Duodenal mucosa (tissue), 2 donors: ENCODE data around the gene DUSP11.
A peak's percentile ranks its signal among the peaks of the same experiment; 100 is the strongest.
"Not testable (repeated sequence)": the region's sequence is repeated elsewhere in the genome, so short reads cannot be mapped to it uniquely, and the experiment has no call there.

Experiments
- H3K27ac ChIP-seq: one replicate; pipeline ENCODE4 v1.7.0; 2013; ENCODE audit warnings: low read depth, low read length
- H3K27me3 ChIP-seq, 2 donors: one replicate each; pipeline ENCODE4 v1.7.0; 2013; ENCODE audit warnings: low read length in 2 of 2, control low read depth in 1 of 2; ENCODE audit not compliant: insufficient read depth in 2 of 2, control insufficient read depth in 1 of 2
- H3K36me3 ChIP-seq, 2 donors: one replicate each; pipeline ENCODE4 v1.7.0; 2013; ENCODE audit warnings: low read length in 2 of 2, control low read depth in 1 of 2; ENCODE audit not compliant: insufficient read depth in 2 of 2, control insufficient read depth in 1 of 2
- H3K4me1 ChIP-seq, 2 donors: one replicate each; pipeline ENCODE4 v1.7.0; 2013; ENCODE audit warnings: low read length in 2 of 2, control low read depth in 1 of 2; ENCODE audit not compliant: insufficient read depth in 2 of 2, control insufficient read depth in 1 of 2
- H3K4me3 ChIP-seq, 2 donors: one replicate each; pipeline ENCODE4 v1.7.0; 2013; ENCODE audit warnings: low read length in 2 of 2, low read depth in 1 of 2
- H3K9ac ChIP-seq, 2 donors: one replicate each; pipeline ENCODE4 v1.7.0; 2013; ENCODE audit warnings: low read length in 2 of 2, low read depth in 1 of 2
- H3K9me3 ChIP-seq, 2 donors: one replicate each; pipeline ENCODE4 v1.7.0; 2013; ENCODE audit warnings: low read length in 2 of 2, control low read depth in 1 of 2; ENCODE audit not compliant: control insufficient read depth in 1 of 2

DUSP11 gene

GRCh38 chr2:73728043-73728442 lies 51.9 kb downstream of the DUSP11 start:
- H3K4me3 ChIP-seq: no peak overlapping the region
- H3K27ac ChIP-seq: no peak overlapping the region
- H3K4me1 ChIP-seq: no peaks in the 10 kb centered on the region
- no peak overlapping the region for H3K9ac ChIP-seq
- H3K9me3 ChIP-seq: no peaks in the 10 kb centered on the region
- H3K36me3 ChIP-seq: peaks cover 17 to 37% of the 10 kb centered on the region in 2 donors
- no peaks in the 10 kb centered on the region for H3K27me3 ChIP-seq

GRCh38 chr2:73726657-73727056 lies 53.2 kb downstream of the DUSP11 start:
- not testable (repeated sequence) for H3K4me3 ChIP-seq, H3K27ac ChIP-seq, H3K9ac ChIP-seq, H3K4me1 ChIP-seq, H3K9me3 ChIP-seq, H3K27me3 ChIP-seq
- H3K36me3 ChIP-seq: peaks cover 12 to 27% of the 10 kb centered on the region in 2 donors

- peaks cover 5 to 14% of the 10 kb centered on the region in 2 donors for H3K4me1 ChIP-seq
- H3K27ac ChIP-seq: no peak overlapping the region
- H3K4me3 ChIP-seq: no peak overlapping the region
- no peaks in the 10 kb centered on the region for H3K27me3 ChIP-seq
- no peaks in the 10 kb centered on the region for H3K9me3 ChIP-seq
- H3K9ac ChIP-seq: no peak overlapping the region
- H3K36me3 ChIP-seq: no peaks in the 10 kb centered on the region
Measured at GRCh38 chr2:73718851-73719621, 60.9 kb downstream of the DUSP11 start.

GRCh38 chr2:73718421-73718820 lies 61.5 kb downstream of the DUSP11 start:
- Histone ChIP-seq H3K4me3 (no peak overlapping the region), H3K9me3 (peaks cover 0 to 4% of the 10 kb centered on the region in 2 donors), H3K27me3 (no peaks in the 10 kb centered on the region), H3K36me3 (no peaks in the 10 kb centered on the region), H3K4me1 (peaks cover 5 to 14% of the 10 kb centered on the region in 2 donors), H3K27ac (no peak overlapping the region), H3K9ac (no peak overlapping the region)

- not testable (repeated sequence) for H3K9me3 ChIP-seq, H3K4me3 ChIP-seq, H3K9ac ChIP-seq, H3K27me3 ChIP-seq, H3K36me3 ChIP-seq, H3K27ac ChIP-seq
- H3K4me1 ChIP-seq: peaks cover 5 to 14% of the 10 kb centered on the region in 2 donors
Measured at GRCh38 chr2:73717695-73718094, 62.2 kb downstream of the DUSP11 start.

- no peaks in the 10 kb centered on the region for H3K36me3 ChIP-seq
- H3K9ac ChIP-seq: no peak overlapping the region
- no peak overlapping the region for H3K4me3 ChIP-seq
- H3K9me3 ChIP-seq: peaks cover 0 to 4% of the 10 kb centered on the region in 2 donors
- H3K4me1 ChIP-seq: peaks cover 5 to 14% of the 10 kb centered on the region in 2 donors
- H3K27ac ChIP-seq: no peak overlapping the region
- H3K27me3 ChIP-seq: no peaks in the 10 kb centered on the region
Measured at GRCh38 chr2:73717251-73717606, 62.7 kb downstream of the DUSP11 start.

GRCh38 chr2:73716543-73717250 lies 63.2 kb downstream of the DUSP11 start:
- peak overlapping the region in 1 of 2 donors; percentile 7 for H3K4me3 ChIP-seq
- no peaks in the 10 kb centered on the region for H3K27me3 ChIP-seq
- no peaks in the 10 kb centered on the region for H3K36me3 ChIP-seq
- peak overlapping the region; percentile 32 for H3K27ac ChIP-seq
- peaks cover 5 to 14% of the 10 kb centered on the region in 2 donors for H3K4me1 ChIP-seq
- peaks cover 0 to 4% of the 10 kb centered on the region in 2 donors for H3K9me3 ChIP-seq
- H3K9ac ChIP-seq: peak overlapping the region in 1 of 2 donors; percentile 40

GRCh38 chr2:73714091-73714490 lies 65.8 kb downstream of the DUSP11 start:
- peaks cover 5 to 14% of the 10 kb centered on the region in 2 donors for H3K4me1 ChIP-seq
- H3K27me3 ChIP-seq: no peaks in the 10 kb centered on the region
- no peaks in the 10 kb centered on the region for H3K36me3 ChIP-seq
- H3K4me3 ChIP-seq: no peak overlapping the region
- no peak overlapping the region for H3K27ac ChIP-seq
- H3K9me3 ChIP-seq: peaks cover 0 to 4% of the 10 kb centered on the region in 2 donors
- no peak overlapping the region for H3K9ac ChIP-seq
